ENCODE data around the gene RGS21. TPM values are rescaled to one million over a fixed set of nuclear protein-coding genes. Genes with fewer than 3 reads are reported as not detected.

Gene RGS21
- total RNA-seq, 1 experiment from 2014 or later: not detected

DNA sequence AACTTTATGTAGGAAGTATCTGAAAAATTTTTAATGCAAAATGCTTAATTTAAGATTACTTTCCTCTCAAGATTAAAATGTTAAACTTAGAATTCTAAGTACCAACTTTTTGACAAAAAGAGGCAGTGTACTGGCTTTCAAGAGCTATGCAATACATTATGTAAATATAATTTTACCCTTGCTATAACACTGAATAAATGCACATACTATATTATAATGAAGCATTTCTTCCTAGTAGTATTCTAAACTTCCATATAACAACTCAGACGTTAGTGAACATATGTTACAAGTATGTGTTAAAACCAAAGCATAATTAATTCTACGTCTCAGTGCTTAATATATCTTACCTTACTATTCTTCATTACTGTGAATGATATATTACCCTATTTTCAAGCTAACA, 58.5 kb downstream of the RGS21 start (continued):
- TF ChIP-seq, protein P1, sequence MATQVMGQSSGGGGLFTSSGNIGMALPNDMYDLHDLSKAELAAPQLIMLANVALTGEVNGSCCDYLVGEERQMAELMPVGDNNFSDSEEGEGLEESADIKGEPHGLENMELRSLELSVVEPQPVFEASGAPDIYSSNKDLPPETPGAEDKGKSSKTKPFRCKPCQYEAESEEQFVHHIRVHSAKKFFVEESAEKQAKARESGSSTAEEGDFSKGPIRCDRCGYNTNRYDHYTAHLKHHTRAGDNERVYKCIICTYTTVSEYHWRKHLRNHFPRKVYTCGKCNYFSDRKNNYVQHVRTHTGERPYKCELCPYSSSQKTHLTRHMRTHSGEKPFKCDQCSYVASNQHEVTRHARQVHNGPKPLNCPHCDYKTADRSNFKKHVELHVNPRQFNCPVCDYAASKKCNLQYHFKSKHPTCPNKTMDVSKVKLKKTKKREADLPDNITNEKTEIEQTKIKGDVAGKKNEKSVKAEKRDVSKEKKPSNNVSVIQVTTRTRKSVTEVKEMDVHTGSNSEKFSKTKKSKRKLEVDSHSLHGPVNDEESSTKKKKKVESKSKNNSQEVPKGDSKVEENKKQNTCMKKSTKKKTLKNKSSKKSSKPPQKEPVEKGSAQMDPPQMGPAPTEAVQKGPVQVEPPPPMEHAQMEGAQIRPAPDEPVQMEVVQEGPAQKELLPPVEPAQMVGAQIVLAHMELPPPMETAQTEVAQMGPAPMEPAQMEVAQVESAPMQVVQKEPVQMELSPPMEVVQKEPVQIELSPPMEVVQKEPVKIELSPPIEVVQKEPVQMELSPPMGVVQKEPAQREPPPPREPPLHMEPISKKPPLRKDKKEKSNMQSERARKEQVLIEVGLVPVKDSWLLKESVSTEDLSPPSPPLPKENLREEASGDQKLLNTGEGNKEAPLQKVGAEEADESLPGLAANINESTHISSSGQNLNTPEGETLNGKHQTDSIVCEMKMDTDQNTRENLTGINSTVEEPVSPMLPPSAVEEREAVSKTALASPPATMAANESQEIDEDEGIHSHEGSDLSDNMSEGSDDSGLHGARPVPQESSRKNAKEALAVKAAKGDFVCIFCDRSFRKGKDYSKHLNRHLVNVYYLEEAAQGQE (IDR thresholded peaks at IDR 0.05; ENCODE audit: low read depth): no peak
- TF ChIP-seq YY1 (IDR thresholded peaks at IDR 0.05; ENCODE audit: extremely low read depth, insufficient replicate concordance, low read depth, low read length) (no peak), SRF (IDR thresholded peaks at IDR 0.05; ENCODE audit: low read depth) (no peak), FOSL1 (IDR thresholded peaks at IDR 0.05; ENCODE audit: low read depth) (no peak), EZH2phosphoT487 (IDR thresholded peaks at IDR 0.05; ENCODE audit: borderline replicate concordance) (no peak), ZFX (IDR thresholded peaks at IDR 0.05) (no peak), SP1 (IDR thresholded peaks at IDR 0.05; ENCODE audit: low read depth) (no peak), EGR1 (IDR thresholded peaks at IDR 0.05; ENCODE audit: low read depth) (no peak), TCF7L2 (IDR thresholded peaks at IDR 0.05; ENCODE audit: borderline replicate concordance, extremely low read depth, insufficient read depth, insufficient read length) (no peak), SIN3A (IDR thresholded peaks at IDR 0.05; ENCODE audit: low read depth) (no peak), ELF1 (IDR thresholded peaks at IDR 0.05; ENCODE audit: borderline replicate concordance, low read depth) (no peak), POLR2AphosphoS5 (IDR thresholded peaks at IDR 0.05; ENCODE audit: low read depth, low read length) (no peak), RAD21 (IDR thresholded peaks at IDR 0.05; ENCODE audit: low read depth) (no peak)
- TF ChIP-seq, protein P2, sequence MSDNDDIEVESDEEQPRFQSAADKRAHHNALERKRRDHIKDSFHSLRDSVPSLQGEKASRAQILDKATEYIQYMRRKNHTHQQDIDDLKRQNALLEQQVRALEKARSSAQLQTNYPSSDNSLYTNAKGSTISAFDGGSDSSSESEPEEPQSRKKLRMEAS (IDR thresholded peaks at IDR 0.05): no peak

DNA sequence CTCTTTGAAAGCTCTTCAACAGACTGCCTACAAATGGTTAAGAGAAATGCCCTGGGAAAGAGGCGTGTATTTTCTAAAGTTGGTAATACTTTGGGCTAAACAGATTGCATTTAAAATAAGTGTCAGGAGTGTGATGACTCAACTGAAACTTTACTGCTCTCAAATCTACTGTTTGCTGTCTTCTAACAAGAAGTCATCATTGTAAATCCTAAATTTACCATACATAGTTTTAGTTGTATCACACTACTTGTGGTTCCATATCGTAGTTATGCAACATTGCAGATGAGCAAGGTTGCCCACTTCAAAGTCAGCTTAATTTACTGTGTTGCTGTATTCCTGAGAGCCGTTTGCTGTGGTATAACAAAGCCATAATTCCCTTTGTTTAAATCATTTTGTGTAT, 59.6 kb downstream of the RGS21 start:
- DNase-seq (ENCODE audit: low read depth, low spot score): no peak
- Histone ChIP-seq H2AFZ (ENCODE audit: low read depth, low read length, poor library complexity, severe bottlenecking) (no peak overlapping the region), H3K36me3 (ENCODE audit: control insufficient read depth in 1 of 2, insufficient read depth in 2 of 2, low read length in 2 of 2) (no peaks in the 10 kb centered on the region), H3K4me3 (replicated peaks in 1 of 2; ENCODE audit: low read depth in 1 of 2, low read length in 2 of 2) (no peak overlapping the region), H3K27me3 (ENCODE audit: insufficient read depth, low read length) (no peaks in the 10 kb centered on the region), H3K4me2 (ENCODE audit: low read length) (no peak overlapping the region), H3K9ac (ENCODE audit: low read length) (no peak overlapping the region), H3K79me2 (ENCODE audit: insufficient read depth, low read length) (no peaks in the 10 kb centered on the region), H4K20me1 (ENCODE audit: insufficient read depth) (no peaks in the 10 kb centered on the region), H3K9me3 (ENCODE audit: control insufficient read depth in 1 of 2, insufficient read depth in 1 of 2, low read depth in 1 of 2, low read length in 2 of 2) (no peaks in the 10 kb centered on the region), H3K27ac (ENCODE audit: low read depth, low read length) (no peak overlapping the region), H3K9me2 (ENCODE audit: insufficient read depth) (no peaks in the 10 kb centered on the region), H3K4me1 (ENCODE audit: control insufficient read depth in 1 of 2, insufficient read depth in 2 of 2, low read length in 2 of 2) (no peaks in the 10 kb centered on the region)
- BruUV-seq (replicated peaks): no TSS peak
- intact Hi-C loops (cut with micrococcal nuclease): loop anchor here (5.0 kb wide), 1 partner anchor 1326 kb away; no protein-coding TSS in a partner anchor
- RAD21 ChIA-PET (ENCODE audit: low non-redundant PET in 1 of 2, low total read pairs in 2 of 2, uncharacterized antibody in 2 of 2, unreplicated experiment in 2 of 2): no interaction called here
- POLR2A ChIA-PET: no interaction called here
- no peak for ATAC-seq
- CTCF ChIA-PET: no interaction called here
- no peak for TF ChIP-seq TCF7L2 (IDR thresholded peaks at IDR 0.05; ENCODE audit: borderline replicate concordance, extremely low read depth, insufficient read depth, insufficient read length)
- TF ChIP-seq ZNF274 (IDR thresholded peaks at IDR 0.05; ENCODE audit: low read depth, low read length): no peak
- no peak for TF ChIP-seq EGR1 (IDR thresholded peaks at IDR 0.05; ENCODE audit: low read depth)
- no peak for TF ChIP-seq RAD21 (IDR thresholded peaks at IDR 0.05; ENCODE audit: low read depth)
- no peak for TF ChIP-seq EZH2phosphoT487 (IDR thresholded peaks at IDR 0.05; ENCODE audit: borderline replicate concordance)
- no peak for TF ChIP-seq ZFX (IDR thresholded peaks at IDR 0.05)
- TF ChIP-seq, protein P1 (IDR thresholded peaks at IDR 0.05; ENCODE audit: low read depth): no peak
- TF ChIP-seq EZH2 (IDR thresholded peaks at IDR 0.05): no peak
- TF ChIP-seq, protein P3, sequence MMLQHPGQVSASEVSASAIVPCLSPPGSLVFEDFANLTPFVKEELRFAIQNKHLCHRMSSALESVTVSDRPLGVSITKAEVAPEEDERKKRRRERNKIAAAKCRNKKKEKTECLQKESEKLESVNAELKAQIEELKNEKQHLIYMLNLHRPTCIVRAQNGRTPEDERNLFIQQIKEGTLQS (IDR thresholded peaks at IDR 0.05): no peak
